SK-N-DZ (cell line): ENCODE data around the gene DHRS4L2.
"Not testable (repeated sequence)": the region's sequence is repeated elsewhere in the genome, so short reads cannot be mapped to it uniquely, and the experiment has no call there.

Source experiments
- DNase-seq: peaks from one replicate; pipeline ENCODE4 v3.0.0-alpha.2; 2015; ENCODE audit warnings: low spot score

DHRS4L2 gene

GRCh38 chr14:24018978-24019377 is 30.2 kb downstream of the DHRS4L2 start:
- not testable (repeated sequence) for DNase-seq

- not testable (repeated sequence) for DNase-seq
Measured at GRCh38 chr14:24019944-24020343, 31.2 kb downstream of the DHRS4L2 start.

GRCh38 chr14:24020520-24020919 is 31.8 kb downstream of the DHRS4L2 start:
- not testable (repeated sequence) for DNase-seq

GRCh38 chr14:24024939-24025418 is 36.2 kb downstream of the DHRS4L2 start:
- not testable (repeated sequence) for DNase-seq

GRCh38 chr14:24029687-24030086 is 41.0 kb downstream of the DHRS4L2 start:
- DNase-seq = not testable (repeated sequence)

- not testable (repeated sequence) for DNase-seq
Measured at GRCh38 chr14:24031331-24031730, 42.6 kb downstream of the DHRS4L2 start.

- DNase-seq = no peak
Measured at GRCh38 chr14:24032727-24033418, 44.1 kb downstream of the DHRS4L2 start.

GRCh38 chr14:24035769-24036168 is 47.0 kb downstream of the DHRS4L2 start:
- DNase-seq = not testable (repeated sequence)

- peak; percentile 85 for DNase-seq
Measured at GRCh38 chr14:24036169-24036962, 47.6 kb downstream of the DHRS4L2 start.

GRCh38 chr14:24036963-24037657 is 48.4 kb downstream of the DHRS4L2 start:
- DNase-seq = not testable (repeated sequence)

- DNase-seq = peak; percentile 8
Measured at GRCh38 chr14:24037658-24038037, 48.9 kb downstream of the DHRS4L2 start.

GRCh38 chr14:24038686-24039085 is 50.0 kb downstream of the DHRS4L2 start:
- DNase-seq = no peak

GRCh38 chr14:24040692-24041091 is 52.0 kb downstream of the DHRS4L2 start:
- DNase-seq = no peak

GRCh38 chr14:24042746-24043145 is 54.0 kb downstream of the DHRS4L2 start:
- no peak for DNase-seq

- not testable (repeated sequence) for DNase-seq
Measured at GRCh38 chr14:24049002-24049401, 60.3 kb downstream of the DHRS4L2 start.

- DNase-seq = not testable (repeated sequence)
Measured at GRCh38 chr14:24050753-24051152, 62.0 kb downstream of the DHRS4L2 start.

GRCh38 chr14:24051176-24051788 is 62.6 kb downstream of the DHRS4L2 start:
- DNase-seq = no peak

GRCh38 chr14:24051789-24052655 is 63.3 kb downstream of the DHRS4L2 start, which contains the start of gene CARMIL3:
Gene CARMIL3 (plus strand): TSS chr14:24052009. CDS start chr14:24052154, 145 bp downstream.
- DNase-seq = peak; percentile 75

GRCh38 chr14:24052656-24053547 is 64.2 kb downstream of the DHRS4L2 start:
- no peak for DNase-seq
